ENCODE results near the gene POLD1.

DNA sequence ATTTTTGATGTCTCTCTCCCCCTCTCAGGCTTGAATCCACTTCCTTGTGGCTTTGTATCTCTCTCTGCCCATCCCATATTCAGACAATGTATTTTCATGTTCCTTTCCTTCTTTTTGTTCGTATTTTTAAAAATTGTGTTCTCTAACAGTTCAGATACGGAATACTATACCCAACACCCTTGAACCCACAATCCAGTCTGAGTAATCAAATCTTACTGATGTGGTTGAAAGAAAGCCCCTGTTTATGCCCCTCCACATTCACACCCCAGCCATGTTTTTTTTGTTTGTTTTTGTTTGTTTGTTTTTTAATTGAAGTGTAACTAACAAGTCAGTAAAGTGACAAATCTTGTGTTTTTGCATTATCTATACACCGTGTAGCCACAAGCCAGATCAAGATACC is 36.0 kb downstream of the POLD1 start:
- TF ChIP-seq, protein P1, sequence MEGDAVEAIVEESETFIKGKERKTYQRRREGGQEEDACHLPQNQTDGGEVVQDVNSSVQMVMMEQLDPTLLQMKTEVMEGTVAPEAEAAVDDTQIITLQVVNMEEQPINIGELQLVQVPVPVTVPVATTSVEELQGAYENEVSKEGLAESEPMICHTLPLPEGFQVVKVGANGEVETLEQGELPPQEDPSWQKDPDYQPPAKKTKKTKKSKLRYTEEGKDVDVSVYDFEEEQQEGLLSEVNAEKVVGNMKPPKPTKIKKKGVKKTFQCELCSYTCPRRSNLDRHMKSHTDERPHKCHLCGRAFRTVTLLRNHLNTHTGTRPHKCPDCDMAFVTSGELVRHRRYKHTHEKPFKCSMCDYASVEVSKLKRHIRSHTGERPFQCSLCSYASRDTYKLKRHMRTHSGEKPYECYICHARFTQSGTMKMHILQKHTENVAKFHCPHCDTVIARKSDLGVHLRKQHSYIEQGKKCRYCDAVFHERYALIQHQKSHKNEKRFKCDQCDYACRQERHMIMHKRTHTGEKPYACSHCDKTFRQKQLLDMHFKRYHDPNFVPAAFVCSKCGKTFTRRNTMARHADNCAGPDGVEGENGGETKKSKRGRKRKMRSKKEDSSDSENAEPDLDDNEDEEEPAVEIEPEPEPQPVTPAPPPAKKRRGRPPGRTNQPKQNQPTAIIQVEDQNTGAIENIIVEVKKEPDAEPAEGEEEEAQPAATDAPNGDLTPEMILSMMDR (IDR thresholded peaks at IDR 0.05) = no peak
- TF ChIP-seq POLR2AphosphoS5 (IDR thresholded peaks at IDR 0.05) (no peak), POLR2A (IDR thresholded peaks at IDR 0.05) (no peak), EP300 (IDR thresholded peaks at IDR 0.05) (no peak)

All from gastroesophageal sphincter (tissue), 3 donors.